H1 (cell line): ENCODE measurements around the gene CEACAM21.

ENCODE experiments used
- CTCF ChIP-seq, 3 experiments: IDR thresholded peaks; 1 replicate in 2 of 3; 2 replicates in 1 of 3; pipeline versions ENCODE4 v1.5.1 to v1.6.1; 2011; ENCODE audit warnings: low read length in 3 of 3, mild to moderate bottlenecking in 3 of 3, inconsistent platforms in 2 of 3, low read depth in 1 of 3, moderate library complexity in 1 of 3; ENCODE audit not compliant: insufficient read depth in 1 of 3; ENCODE audit errors: control extremely low read depth in 1 of 3
- EZH2 ChIP-seq: fragments of 200-600 bp; sonication (generic); IDR thresholded peaks from 2 replicates; pipeline ENCODE4 v1.7.1; 2012; ENCODE audit warnings: low read depth, mild to moderate bottlenecking, moderate library complexity, low read length, inconsistent platforms; ENCODE audit not compliant: severe bottlenecking
- POLR2A ChIP-seq, 2 experiments: IDR thresholded peaks; 1 replicate in 1 of 2; 2 replicates in 1 of 2; pipeline ENCODE4 v1.6.1; 2011; ENCODE audit warnings: low read depth in 2 of 2, low read length in 2 of 2, mild to moderate bottlenecking in 2 of 2; ENCODE audit errors: control extremely low read depth in 1 of 2

- TF ChIP-seq CTCF (IDR thresholded peaks at IDR 0.05; ENCODE audit: control extremely low read depth in 1 of 3, insufficient read depth in 1 of 3, low read depth in 1 of 3, low read length in 3 of 3) (no peak), POLR2A (IDR thresholded peaks at IDR 0.05; ENCODE audit: control extremely low read depth in 1 of 2, low read depth in 2 of 2, low read length in 2 of 2) (no peak), EZH2 (no peak)
Measured at GRCh38 chr19:41546961-41547360, 29.0 kb upstream of the CEACAM21 start.
